Activated naive CD4-positive, alpha-beta T cell (primary cell): ENCODE results near the gene NEURL1.
"Not testable (repeated sequence)": the region's sequence is repeated elsewhere in the genome, so short reads cannot be mapped to it uniquely, and the experiment has no call there.

Source experiments
- DNase-seq, 4 experiments: peaks; one replicate each; lab custom pipeline; 2025; lab: John Stamatoyannopoulos, UW

The NEURL1 gene

GRCh38 chr10:103514244-103514643 lies 20.7 kb downstream of the NEURL1 start:
- no peak for DNase-seq

- no peak for DNase-seq
These were observed 24.0 kb downstream of the NEURL1 start for GRCh38 chr10:103517234-103518085.

- DNase-seq: no peak
These were observed 26.3 kb downstream of the NEURL1 start for GRCh38 chr10:103519798-103520197.

GRCh38 chr10:103522006-103522405 lies 28.5 kb downstream of the NEURL1 start:
- not testable (repeated sequence) for DNase-seq

GRCh38 chr10:103523683-103524082 lies 30.2 kb downstream of the NEURL1 start:
- no peak for DNase-seq

GRCh38 chr10:103525901-103526300 lies 32.4 kb downstream of the NEURL1 start:
- DNase-seq: no peak

- DNase-seq: not testable (repeated sequence)
These were observed 34.0 kb downstream of the NEURL1 start for GRCh38 chr10:103527476-103527875.

- no peak for DNase-seq
These were observed 35.0 kb downstream of the NEURL1 start for GRCh38 chr10:103528549-103528948.

- no peak for DNase-seq
These were observed 36.0 kb downstream of the NEURL1 start for GRCh38 chr10:103529539-103529938.

- DNase-seq: no peak
These were observed 40.3 kb downstream of the NEURL1 start for GRCh38 chr10:103533827-103534226.

GRCh38 chr10:103534621-103535498 lies 41.4 kb downstream of the NEURL1 start:
- DNase-seq: no peak

- DNase-seq: no peak
These were observed 42.1 kb downstream of the NEURL1 start for GRCh38 chr10:103535595-103535994.

- DNase-seq: no peak
These were observed 46.2 kb downstream of the NEURL1 start for GRCh38 chr10:103539751-103540150.

- DNase-seq: no peak
These were observed 47.2 kb downstream of the NEURL1 start for GRCh38 chr10:103540722-103541121.

- DNase-seq: no peak
These were observed 48.1 kb downstream of the NEURL1 start for GRCh38 chr10:103541616-103542015.

- DNase-seq: no peak
These were observed 49.5 kb downstream of the NEURL1 start for GRCh38 chr10:103542764-103543616.

GRCh38 chr10:103543617-103544525 lies 50.4 kb downstream of the NEURL1 start:
- no peak for DNase-seq

GRCh38 chr10:103544657-103545310 lies 51.3 kb downstream of the NEURL1 start:
- DNase-seq: no peak

GRCh38 chr10:103545366-103545765 lies 51.9 kb downstream of the NEURL1 start:
- no peak for DNase-seq

GRCh38 chr10:103545771-103546281 lies 52.3 kb downstream of the NEURL1 start:
- no peak for DNase-seq
